ENCODE measurements around the gene CLASRP.

Gene CLASRP

DNA sequence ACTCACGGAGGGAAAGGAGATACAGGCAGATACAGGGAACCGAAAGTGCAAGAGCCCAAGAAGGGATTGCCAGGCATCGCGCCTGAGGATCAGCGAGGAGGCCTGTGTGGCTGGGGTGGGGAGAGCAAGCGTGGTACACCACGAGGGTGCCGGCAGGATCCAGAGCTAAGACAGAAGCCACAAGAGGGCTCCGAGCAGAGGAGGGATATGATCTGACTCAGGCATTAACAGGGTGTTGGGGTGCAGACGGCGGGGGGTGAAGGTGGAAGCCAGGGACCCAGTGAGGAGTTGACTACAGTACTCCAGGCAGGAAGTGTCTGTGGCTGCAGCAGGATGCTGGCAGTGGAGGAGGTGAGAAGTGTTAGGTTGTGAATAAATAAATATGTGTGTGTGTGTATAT lies 48.7 kb downstream of the CLASRP start:
- DNase-seq, result peak; percentile 55

DNA sequence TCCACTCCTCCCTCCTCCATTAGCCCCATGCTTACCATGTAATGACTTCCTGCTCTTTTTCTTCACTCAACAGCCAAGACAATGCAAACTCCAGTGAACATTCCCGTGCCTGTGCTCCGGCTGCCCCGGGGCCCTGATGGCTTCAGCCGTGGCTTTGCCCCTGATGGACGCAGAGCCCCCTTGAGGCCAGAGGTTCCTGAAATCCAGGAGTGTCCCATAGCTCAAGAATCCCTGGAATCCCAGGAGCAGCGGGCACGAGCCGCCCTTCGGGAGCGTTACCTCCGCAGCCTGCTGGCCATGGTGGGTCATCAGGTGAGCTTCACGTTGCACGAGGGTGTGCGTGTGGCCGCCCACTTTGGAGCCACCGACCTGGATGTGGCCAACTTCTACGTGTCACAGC lies 51.2 kb downstream of the CLASRP start:
- DNase-seq, result no peak

DNA sequence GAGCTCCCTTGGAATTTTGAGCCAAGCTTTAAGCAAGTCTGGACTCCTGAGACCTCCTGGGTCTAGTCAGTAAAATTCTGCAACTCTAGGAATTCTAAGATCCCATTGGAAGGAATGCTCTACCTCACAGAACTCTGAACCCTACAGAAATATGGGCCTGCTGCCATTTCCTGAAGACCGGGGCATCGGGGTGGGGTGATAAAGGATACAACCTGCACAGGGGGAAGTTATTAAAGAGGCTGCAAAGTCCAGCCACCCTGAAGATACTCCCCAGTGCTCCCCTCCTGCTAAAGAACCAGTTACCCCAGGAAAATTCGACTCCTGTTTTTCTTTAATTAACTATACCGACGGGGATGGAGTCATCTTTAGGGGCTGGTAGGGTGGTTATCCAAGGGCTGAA lies 51.8 kb downstream of the CLASRP start:
- no peak for DNase-seq

DNA sequence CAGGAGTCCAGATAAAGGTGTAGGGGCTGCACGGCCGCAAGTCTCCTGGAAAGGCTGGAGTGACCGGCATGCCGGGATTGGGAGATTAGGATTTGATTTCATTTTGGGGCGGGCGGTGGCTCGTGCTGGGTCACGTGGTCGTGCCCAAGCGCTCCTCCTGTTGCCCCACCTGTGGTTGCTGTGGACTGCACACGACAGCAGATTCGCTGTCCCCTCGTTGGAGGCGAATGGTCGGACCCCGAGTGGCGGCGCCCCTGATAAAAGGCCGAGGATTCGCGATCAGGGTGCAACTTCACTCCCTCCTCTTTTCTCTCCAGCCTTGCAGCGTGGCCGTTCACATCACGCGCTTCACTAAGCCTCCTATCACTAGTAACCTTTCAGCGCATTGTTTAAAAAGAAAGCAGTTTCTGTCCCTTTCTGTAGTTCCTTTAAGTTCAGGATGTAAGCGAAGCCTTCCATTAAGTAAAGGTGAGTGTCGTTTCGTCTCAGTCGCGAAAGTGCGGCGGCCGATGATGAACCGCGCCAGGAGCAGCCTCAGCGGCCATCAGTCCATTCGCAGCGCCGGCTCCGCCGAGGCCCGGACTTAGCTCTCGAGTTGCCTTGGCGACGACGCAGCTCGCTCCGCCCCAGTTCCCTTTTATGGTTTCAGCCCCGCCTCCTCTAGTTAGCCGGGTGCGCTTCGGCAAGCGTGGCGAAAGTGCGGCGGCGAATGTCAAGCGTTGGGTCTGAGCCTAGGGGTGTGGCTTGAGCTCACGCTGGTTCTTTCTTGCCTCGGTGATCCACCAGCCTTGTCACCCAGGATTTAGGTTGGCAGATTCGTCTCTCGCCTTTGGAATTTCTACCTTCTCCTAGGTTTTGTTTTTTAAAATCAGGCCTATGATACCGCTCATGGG lies 52.4 kb downstream of the CLASRP start:
- peak; percentile 94 for DNase-seq

DNA sequence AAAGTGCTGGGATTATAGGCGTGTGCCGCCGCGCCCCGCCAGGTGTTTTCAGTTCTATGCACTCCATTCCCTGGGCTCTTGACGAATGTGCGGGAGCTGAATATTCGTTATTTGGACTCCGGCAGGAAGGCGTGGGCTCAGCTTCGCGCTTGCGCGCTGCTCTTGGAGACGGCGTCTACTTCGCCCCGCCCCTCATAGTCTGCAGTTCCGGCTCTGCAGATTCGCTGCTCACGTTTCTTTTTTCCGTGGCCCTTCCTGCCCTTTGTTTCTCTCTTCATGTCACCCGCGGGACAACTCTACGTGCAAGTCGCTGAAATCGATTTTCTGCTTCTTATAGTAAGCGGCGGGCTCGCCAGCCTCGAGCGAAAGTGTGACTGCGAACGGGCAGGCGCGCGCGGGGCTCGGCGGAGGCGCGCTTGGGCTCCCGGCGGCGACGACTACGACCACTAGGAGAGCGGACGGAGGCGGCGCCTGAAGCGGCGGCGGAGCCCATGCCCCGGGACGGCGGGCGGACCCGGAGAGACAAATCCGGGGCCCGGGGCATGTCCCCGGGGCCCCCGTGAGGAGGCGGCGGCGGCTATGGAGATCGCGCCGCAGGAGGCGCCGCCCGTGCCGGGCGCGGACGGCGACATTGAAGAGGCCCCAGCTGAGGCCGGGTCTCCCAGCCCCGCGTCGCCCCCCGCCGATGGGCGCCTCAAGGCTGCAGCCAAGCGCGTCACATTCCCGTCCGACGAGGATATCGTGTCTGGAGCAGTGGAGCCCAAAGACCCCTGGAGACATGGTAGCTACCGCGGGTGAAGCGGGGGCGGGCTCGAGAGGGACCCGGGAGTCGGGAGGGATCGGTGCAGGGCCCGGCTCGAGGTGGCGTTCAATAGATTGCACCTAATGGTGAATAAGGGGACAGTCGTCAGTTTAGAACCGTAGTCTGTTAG lies 54.2 kb downstream of the CLASRP start, which contains the start of gene PPP1R37:
Gene PPP1R37 (plus strand): TSS at position 433 of the 932 bp plus-strand sequence. CDS start 147 bp downstream, at position 580.
- DNase-seq, result peak; percentile 93

DNA sequence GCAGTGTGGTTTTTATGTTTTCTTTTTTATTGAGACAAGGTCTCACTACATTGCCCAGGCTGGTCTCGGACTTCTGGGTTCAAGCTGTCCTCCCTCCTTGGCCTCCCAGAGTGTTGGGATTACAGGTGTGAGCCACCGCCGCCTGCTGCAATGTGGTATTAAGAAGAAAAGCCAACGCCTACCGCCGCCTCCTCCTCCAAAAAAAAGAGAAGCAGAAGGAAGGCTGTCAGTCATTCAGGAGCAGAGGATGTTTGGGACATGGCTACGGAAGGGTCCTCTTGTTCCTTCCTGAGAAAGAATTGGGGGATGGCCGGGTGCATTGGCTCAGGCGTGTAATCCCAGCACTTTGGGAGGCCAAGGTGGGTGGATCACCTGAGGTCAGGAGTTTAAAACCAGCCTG lies 55.3 kb downstream of the CLASRP start:
- DNase-seq, result no peak

DNA sequence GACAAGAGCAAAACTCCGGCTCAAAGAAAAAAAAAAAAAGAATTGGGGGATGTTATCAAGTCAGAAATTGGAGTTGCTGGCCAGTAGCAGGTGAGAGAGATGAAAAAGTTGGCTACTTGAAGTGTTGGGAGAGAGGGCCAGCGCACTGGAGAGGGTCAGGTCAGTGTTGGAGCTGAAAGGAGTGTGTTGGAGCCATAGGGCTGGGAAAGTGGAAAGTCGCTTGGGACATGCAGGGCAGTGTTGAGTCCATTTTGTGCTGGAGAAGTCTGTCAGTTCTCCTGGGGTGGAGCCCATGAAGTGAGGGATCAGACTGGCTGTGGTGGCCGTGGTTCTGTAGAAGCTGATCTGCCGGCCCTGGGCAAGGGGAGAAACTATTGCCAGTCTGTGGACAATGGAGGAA lies 55.9 kb downstream of the CLASRP start:
- DNase-seq, result no peak

DNA sequence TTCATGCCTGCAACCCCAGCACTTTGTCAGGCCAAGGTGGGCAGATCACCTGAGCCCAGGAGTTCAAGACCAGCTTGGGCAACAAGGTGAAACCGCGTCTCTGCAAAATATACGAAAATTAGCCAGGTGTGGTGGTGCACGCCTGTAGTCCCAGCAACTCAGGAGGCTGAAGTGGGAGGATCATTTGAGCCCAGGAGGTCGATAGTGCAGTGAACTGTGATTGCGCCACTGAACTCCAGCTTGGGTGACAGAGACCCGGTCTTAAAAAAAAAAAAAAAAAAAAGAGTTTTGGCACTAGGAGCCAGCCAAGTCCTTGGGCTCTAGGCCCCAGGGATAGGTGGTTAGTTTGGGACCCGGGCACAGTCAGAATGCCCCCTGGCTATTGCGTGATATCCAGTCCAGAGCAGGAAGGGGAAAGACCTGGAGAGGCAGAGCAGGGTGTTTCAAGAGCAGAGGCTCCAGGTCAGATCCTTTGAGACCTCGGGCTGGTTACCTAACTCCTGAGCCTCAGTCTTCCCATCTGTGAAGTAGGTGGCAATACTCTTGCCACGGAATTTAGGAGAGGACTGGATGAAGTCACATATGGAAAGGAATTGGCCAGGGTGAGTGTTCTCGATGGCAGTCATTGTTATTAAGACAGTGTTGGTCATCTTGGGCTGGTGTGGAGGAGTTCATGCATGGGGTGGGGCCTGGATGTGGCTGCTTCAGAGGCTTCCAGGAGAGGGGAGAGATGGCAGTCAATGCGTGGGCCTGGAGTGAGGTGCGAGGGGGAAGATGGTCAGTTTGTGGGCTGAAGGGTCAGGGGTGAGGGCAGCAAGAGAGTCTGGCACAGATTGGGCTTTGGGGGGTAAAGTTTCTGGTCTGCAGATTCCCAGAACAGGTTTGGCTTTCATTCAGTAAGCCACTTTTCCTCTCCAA lies 56.9 kb downstream of the CLASRP start:
- DNase-seq, result no peak

DNA sequence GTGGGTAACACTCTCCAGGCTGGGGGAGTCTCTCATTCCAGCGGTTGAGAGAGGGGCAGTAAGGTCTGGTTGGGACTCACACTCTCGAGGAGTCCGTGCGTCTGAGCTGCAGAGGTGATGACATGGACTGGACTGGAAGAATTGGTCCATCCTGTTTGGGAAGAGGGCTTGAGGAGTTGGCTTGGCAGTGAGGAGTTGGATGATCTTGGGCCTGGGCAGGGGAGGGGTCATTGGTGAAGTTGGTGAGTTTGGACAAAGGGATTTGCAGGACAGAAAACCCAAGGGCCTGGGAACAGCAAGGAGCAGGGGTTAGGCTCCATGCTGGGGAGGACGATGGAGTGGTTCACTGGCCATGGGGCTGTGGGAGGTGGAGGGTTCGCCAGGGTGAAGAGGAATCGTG lies 57.9 kb downstream of the CLASRP start:
- no peak for DNase-seq

DNA sequence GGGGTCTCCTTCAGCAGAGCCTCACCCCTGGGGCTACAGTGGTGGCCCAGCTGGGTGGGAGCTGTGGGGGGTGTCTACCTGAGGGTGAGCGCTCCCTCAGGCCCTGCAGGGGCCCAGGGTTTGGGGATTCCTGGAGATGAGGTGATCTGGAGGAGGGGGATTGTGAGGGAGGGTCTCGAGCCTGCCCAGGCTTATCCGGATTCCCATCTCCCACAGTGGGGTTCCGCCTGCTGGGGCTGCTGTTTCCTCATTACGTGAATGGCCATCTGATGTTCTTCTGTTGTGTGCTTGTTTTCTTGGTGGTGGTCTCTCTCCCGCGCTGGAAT lies 58.6 kb downstream of the CLASRP start:
- no peak for DNase-seq

DNA sequence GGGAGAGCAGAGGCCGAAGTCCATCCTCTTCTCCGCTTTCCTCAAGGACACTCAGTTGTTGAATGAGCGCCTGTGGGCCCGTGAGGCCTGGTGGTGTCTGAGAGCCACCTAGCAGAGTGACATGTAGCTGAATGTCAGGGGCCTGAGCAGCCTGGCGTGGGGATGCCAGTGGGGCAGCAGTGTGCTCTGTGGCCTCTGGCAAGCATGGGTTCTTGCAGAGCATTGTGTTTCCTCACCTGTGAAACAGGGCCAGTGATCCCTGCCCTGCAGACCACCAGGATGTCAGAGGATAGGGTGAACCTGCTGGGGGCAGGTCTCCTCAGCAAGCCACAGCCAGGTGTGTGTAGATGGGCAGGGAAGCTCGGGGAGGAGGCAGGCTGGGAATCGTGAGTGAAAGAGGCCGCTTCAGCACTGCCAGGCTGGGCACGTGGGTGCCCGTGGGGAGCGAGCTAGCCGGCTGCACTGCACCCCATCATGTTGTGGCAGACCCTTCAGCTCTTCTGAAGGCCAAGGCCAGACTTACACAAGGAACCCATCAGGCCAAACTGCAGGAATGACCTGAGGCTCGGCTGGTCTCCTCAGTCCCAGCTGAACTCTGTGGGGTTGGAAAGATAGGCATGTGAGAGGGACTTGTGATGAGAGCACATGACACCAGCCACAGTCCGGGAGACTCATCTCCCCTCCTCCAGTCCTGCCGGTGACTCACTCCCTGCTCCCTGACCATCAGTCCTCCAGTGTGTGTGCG lies 59.1 kb downstream of the CLASRP start:
- no peak for DNase-seq

DNA sequence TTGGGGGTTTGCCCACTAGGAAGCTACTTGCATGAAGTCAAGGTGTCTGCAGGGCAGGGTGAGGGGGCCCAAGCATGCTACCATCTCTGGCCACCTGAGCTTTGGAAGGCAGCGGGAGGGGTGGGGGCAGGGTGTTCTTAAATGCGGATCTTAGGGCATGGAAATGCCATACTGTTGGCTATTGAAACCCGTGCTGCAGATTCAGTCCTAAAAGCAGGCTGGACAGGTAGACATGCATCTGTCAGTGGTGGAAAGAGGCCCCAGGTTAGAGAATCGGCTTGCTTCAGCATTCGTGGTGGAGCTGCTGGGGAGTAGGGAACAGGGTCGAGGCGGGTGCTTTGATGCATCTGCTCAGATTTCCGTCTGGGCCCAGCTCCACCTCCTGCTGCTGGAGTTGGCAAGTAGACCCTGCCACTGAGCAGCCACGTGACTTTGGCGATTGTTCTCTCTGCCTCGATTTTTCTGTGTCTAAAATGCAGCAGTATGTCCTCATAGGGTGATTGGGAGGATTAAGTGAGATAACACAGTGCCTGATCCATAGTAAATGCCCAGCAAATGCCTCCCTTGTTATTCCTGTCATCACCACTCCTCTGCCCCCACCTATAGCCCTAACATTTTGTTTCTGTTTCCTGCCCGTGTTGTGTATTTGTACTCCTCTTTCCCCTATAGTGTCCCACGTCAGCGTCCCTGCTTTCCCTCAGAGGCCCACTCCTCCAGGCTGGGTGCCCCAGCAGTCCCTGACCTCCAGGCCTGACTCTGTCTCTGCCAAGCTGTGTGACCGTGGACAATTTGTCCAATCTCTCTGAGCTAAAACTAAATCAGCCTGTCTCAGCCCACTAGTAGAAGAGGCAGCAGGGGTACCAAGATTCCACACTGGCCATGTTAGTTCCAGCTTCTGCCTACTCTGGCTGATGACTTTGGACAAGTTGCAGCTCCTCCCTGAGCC lies 59.9 kb downstream of the CLASRP start:
- no peak for DNase-seq

DNA sequence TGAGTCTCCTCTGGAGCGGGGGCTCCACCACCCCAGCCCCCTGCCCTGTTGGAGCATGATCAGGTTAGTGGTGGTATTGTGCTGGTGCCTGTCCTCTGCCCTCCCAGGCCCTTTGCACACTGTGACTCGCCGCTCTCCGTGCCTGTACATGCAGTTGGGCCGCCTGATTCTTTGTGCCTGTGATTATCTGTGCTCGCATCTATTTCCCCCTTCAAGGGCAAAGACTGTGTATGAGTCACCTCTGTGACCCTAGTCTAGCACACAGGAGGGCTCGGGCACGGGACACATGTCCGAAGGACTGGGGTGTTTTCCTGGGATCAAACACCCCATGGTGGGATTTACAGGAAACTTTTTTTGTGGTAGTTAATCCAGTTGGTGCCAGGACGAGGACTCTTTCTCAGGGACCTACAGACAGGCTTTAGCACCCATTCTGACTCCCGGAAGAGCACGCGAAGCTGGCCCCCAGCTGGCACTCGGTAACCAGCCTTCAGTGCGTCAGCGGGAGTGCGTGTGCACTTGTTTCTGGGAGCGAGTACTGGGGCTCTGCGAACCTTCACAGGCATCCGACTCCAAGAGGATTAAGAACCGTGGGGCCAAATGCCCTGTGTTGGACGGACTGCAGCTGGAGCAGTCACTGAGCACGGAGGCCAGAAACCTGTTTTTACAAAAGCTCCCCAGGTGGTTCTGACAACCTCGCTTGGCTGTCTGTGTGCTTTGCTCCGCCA lies 60.8 kb downstream of the CLASRP start:
- DNase-seq, result no peak

DNA sequence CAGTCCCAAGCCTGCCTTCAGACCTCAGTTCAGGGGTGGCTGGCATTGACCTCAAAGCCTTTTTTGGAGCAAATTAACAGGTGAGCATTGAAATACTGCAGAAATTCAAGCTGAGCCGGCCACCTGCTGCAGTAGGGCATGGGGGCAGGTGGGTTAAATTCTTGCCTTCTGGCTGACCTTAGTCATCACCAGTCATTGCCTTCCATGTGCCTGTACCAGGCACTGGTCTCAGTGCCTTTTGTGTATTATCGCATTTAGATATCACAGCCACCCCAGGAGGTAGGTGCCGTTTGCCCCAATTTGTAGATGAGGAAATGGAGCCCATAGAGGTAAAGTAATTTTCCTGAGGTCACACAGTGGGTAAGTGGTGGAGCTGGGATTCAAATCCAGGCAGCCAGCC lies 61.4 kb downstream of the CLASRP start:
- no peak for DNase-seq

DNA sequence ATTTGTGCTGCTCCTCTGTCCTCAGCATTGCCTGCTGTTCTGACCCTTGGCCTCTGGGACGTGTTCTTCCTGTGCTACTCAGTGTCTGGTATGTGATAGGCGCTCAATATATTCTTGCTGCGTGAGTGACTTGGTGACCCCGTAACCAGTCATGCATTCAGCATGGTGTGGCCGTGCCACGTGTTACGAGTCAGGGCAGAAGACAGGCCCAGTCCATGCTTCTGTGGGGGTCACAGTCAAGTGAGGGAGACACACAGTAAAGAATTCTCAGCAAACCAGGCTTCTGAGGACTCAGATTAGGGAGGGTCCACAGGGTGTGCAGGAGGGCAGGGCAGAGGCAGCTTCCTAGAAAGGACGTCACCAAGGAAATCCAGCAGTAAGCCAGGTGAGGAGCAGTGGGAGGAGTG lies 62.0 kb downstream of the CLASRP start:
- DNase-seq, result no peak

DNA sequence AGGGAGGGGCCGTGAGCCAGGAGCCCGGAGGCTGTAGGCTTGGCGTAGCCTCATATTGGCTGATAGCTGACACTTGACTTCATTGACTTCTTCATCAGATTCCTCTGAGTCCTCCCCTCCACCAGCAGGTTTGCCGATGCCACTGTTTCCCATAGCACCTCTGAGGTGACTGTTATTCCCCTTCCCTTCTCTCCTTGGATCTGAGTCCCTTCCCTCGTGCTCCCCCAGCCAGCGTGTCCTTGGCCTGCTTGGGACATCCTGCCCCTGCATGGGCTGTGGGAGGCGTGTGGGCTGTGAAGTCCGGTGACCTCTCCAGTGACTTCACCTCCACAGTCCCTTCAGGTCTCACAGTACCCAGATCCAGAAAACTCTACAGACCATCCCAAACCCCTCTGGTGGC lies 63.0 kb downstream of the CLASRP start:
- DNase-seq, result no peak

DNA sequence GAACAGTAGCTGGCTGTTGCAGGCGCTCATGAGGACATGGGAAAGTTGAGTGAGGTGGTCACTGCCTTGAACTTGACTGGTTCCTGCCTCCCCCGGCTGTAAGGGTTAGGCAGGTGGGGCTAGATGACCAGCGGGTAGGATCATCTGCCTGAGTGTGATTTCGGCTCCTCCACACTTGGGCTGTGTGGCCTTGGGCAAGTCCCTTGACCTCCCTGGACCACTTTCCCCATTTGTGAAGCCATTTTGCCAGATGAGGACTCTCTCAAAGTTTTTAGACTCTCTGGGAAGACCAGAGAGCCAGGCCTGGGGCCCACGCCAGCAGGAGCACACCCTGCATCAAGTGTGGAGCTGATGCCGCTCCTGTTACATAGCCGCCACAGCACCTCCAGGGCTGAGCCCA lies 63.6 kb downstream of the CLASRP start:
- DNase-seq, result no peak

DNA sequence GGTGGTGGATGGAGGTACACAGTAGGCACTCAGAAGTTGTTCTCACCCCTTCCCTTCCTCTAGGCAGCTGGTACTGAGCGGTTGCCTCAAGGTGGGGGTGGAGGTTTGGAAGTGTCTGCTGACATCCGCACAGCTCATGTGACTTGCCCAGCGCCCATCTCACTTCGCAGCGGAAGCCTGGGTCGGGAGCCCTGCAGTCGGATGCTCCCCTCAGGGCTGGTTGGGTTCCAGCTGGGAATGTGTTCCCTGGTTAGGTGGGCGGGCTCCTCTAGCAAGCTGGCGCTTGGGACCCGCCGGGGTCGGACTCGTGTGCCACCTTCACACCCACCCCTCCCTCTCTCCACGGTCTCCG lies 64.3 kb downstream of the CLASRP start:
- peak; percentile 36 for DNase-seq

DNA sequence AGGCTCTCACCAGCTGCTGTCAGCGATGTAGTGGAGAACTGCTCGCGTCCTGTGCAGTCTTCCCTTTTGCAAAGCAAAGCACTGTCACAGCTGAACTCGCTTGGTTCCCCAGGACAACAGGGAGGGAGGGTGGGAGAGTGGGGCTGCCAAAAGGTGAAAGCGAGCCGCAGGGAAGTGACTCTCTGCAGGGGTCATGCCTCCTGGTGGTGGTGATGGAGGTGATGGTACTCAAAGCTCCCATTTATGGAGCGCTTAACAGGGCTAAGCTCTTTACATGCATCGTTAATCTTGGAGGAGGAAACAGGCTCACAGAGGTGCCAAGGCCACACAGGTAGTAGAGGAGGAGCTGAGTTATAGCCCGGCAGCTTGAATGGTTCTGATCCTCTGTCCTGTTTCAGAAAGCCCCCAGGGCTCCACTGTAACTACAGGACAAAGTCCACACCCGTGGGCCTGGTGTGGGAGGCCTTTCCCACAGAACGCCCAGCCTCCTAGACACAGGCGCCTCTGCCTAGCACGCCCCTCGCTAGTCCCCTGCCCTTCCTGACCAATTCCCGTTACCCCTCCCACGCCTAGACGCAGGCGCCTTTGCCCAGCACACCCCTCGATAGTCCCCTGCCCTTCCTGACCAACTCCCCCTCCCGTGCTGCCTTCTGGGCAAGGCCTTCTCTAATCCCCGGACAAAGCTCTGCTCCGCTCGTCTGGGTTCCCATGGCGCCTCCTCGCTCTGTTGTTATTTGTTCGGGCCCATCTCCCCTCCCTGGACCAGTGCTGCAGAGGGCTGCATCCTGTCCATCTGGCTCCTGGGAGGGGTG lies 64.9 kb downstream of the CLASRP start:
- no peak for DNase-seq
